Measurements from ENCODE around the gene ZNF165. TPM values are rescaled to one million over a fixed set of nuclear protein-coding genes. Genes with fewer than 3 reads are reported as not detected.

ZNF165 gene
- polyA plus RNA-seq, 3 donors: 0.05 to 0.08 TPM; not detected in 1

- intact Hi-C loops (cut with micrococcal nuclease): loop anchor here (5.0 to 10.0 kb wide), 4 partner anchors 52 to 660 kb away; partner anchors contain the start of genes NKAPL (in 2 of the 2), ZKSCAN4 (in 2 of the 2), ZNF165 (in 1 of the 2) and ZNF184 (in 1 of the 2)
- H3K27ac ChIP-seq (ENCODE audit: low read depth in 1 of 2, low read length in 2 of 2): no peak overlapping the region
- DNase-seq: peak; percentile 20 to 34 (median 27)
- peaks cover 14 to 25% of the 10 kb centered on the region in 2 donors for H3K36me3 Mint-ChIP-seq
- TF ChIP-seq CTCF (IDR thresholded peaks at IDR 0.05): no peak
- peaks cover 18 to 23% of the 10 kb centered on the region in 2 donors for H3K4me1 ChIP-seq (ENCODE audit: control insufficient read depth in 1 of 2, insufficient read depth in 2 of 2, low read length in 2 of 2)
- peaks cover 40% of the 10 kb centered on the region for H3K4me1 Mint-ChIP-seq
- H4K20me1 ChIP-seq (ENCODE audit: insufficient read depth, low read length): no peaks in the 10 kb centered on the region
- H3K27me3 Mint-ChIP-seq (ENCODE audit: low read depth in 3 of 3): peaks cover 0 to 2% (median 2%) of the 10 kb centered on the region in 3 donors
- H3K9me3 Mint-ChIP-seq: no peaks in the 10 kb centered on the region
- H3K9ac ChIP-seq (ENCODE audit: insufficient read depth, low read length, poor library complexity, severe bottlenecking): no peak overlapping the region
- peaks cover 11 to 22% of the 10 kb centered on the region in 2 donors for H3K36me3 ChIP-seq (replicated peaks in 1 of 2; ENCODE audit: control insufficient read depth in 1 of 2, insufficient read depth in 2 of 2, low read length in 2 of 2)
- peak overlapping the region in 2 of 7 donors; percentile 62 to 80 for H3K27ac Mint-ChIP-seq
- H3K9me3 ChIP-seq (replicated peaks in 1 of 2; ENCODE audit: control insufficient read depth in 1 of 2, insufficient read depth in 1 of 2, low read length in 2 of 2): no peaks in the 10 kb centered on the region
- no peak overlapping the region for H3K4me3 Mint-ChIP-seq
- H2AFZ ChIP-seq (ENCODE audit: insufficient read depth, low read depth, low read length, poor library complexity, severe bottlenecking): no peak overlapping the region
- peaks cover 82% of the 10 kb centered on the region for H3K79me2 ChIP-seq (ENCODE audit: insufficient read depth, low read length)
- no peak overlapping the region for H3K4me3 ChIP-seq (replicated peaks in 1 of 3; ENCODE audit: low read depth in 2 of 3, low read length in 3 of 3)
- H3K27me3 ChIP-seq (ENCODE audit: control insufficient read depth in 2 of 2, insufficient read depth in 2 of 2, low read length in 2 of 2): no peaks in the 10 kb centered on the region
- no CpG with 5 or more reads among the region's 1 CpG for WGBS (ENCODE audit: insufficient coverage)
- H3K4me2 ChIP-seq (replicated peaks; ENCODE audit: extremely low read depth, low read length, poor library complexity, severe bottlenecking): no peak overlapping the region
These were observed 54.3 kb downstream of the ZNF165 start for GRCh38 chr6:28134716-28135115.

- 0% methylated on average over 2 of the region's 3 CpGs for WGBS (ENCODE audit: insufficient coverage)
- H4K20me1 ChIP-seq (ENCODE audit: insufficient read depth, low read length): no peaks in the 10 kb centered on the region
- H3K27me3 Mint-ChIP-seq (ENCODE audit: low read depth in 3 of 3): peaks cover 0 to 4% (median 2%) of the 10 kb centered on the region in 3 donors
- TF ChIP-seq CTCF (IDR thresholded peaks at IDR 0.05): no peak
- no peak overlapping the region for H3K4me3 Mint-ChIP-seq
- H3K4me3 ChIP-seq (replicated peaks in 1 of 3; ENCODE audit: low read depth in 2 of 3, low read length in 3 of 3): peak overlapping the region in 1 of 3 experiments; percentile 92
- intact Hi-C loops (cut with micrococcal nuclease): loop anchor here (5.0 to 10.0 kb wide), 3 partner anchors 53 to 661 kb away; partner anchors contain the start of genes NKAPL (in 2 of the 2), ZKSCAN4 (in 2 of the 2), ZNF165 (in 1 of the 2) and ZNF184 (in 1 of the 2)
- no peak overlapping the region for H3K27ac ChIP-seq (ENCODE audit: low read depth in 1 of 2, low read length in 2 of 2)
- peaks cover 4 to 15% of the 10 kb centered on the region in 2 donors for H3K36me3 ChIP-seq (replicated peaks in 1 of 2; ENCODE audit: control insufficient read depth in 1 of 2, insufficient read depth in 2 of 2, low read length in 2 of 2)
- no peak overlapping the region for H2AFZ ChIP-seq (ENCODE audit: insufficient read depth, low read depth, low read length, poor library complexity, severe bottlenecking)
- H3K9ac ChIP-seq (ENCODE audit: insufficient read depth, low read length, poor library complexity, severe bottlenecking): no peak overlapping the region
- peak in 1 of 3 donors; percentile 9 for DNase-seq
- no peaks in the 10 kb centered on the region for H3K27me3 ChIP-seq (ENCODE audit: control insufficient read depth in 2 of 2, insufficient read depth in 2 of 2, low read length in 2 of 2)
- peaks cover 19 to 30% of the 10 kb centered on the region in 2 donors for H3K4me1 ChIP-seq (ENCODE audit: control insufficient read depth in 1 of 2, insufficient read depth in 2 of 2, low read length in 2 of 2)
- peaks cover 75% of the 10 kb centered on the region for H3K79me2 ChIP-seq (ENCODE audit: insufficient read depth, low read length)
- H3K4me2 ChIP-seq (replicated peaks; ENCODE audit: extremely low read depth, low read length, poor library complexity, severe bottlenecking): peak overlapping the region; percentile 93
- H3K9me3 ChIP-seq (replicated peaks in 1 of 2; ENCODE audit: control insufficient read depth in 1 of 2, insufficient read depth in 1 of 2, low read length in 2 of 2): no peaks in the 10 kb centered on the region
- H3K4me1 Mint-ChIP-seq: peaks cover 45% of the 10 kb centered on the region
- H3K9me3 Mint-ChIP-seq: no peaks in the 10 kb centered on the region
- H3K36me3 Mint-ChIP-seq: peaks cover 10 to 19% of the 10 kb centered on the region in 2 donors
- H3K27ac Mint-ChIP-seq: peak overlapping the region; percentile 1 to 99 (median 66)
These were observed 55.0 kb downstream of the ZNF165 start for GRCh38 chr6:28135393-28135792.

All from CD14-positive monocyte (primary cell).